Keratinocyte (primary cell): Measurements from ENCODE around the gene CCNL2.

ENCODE experiments used
- EZH2 ChIP-seq: IDR thresholded peaks from one replicate; pipeline ENCODE4 v1.6.1; 2012; ENCODE audit warnings: inconsistent platforms, mild to moderate bottlenecking, low read length, moderate library complexity
- TF ChIP-seq, protein P1 (sequence below), 3 experiments: IDR thresholded peaks in 1 of 3; conservative IDR thresholded peaks in 1 of 3; optimal IDR thresholded peaks in 1 of 3; 2 replicates in 2 of 3; 3 replicates in 1 of 3; pipeline versions ENCODE3 to v1.5.1; 2011; ENCODE audit warnings: low read length in 3 of 3, mild to moderate bottlenecking in 3 of 3, moderate library complexity in 2 of 3, control low read depth in 1 of 3, inconsistent platforms in 1 of 3; ENCODE audit not compliant: insufficient read depth in 2 of 3; ENCODE audit errors: extremely low read depth in 1 of 3

DNA sequence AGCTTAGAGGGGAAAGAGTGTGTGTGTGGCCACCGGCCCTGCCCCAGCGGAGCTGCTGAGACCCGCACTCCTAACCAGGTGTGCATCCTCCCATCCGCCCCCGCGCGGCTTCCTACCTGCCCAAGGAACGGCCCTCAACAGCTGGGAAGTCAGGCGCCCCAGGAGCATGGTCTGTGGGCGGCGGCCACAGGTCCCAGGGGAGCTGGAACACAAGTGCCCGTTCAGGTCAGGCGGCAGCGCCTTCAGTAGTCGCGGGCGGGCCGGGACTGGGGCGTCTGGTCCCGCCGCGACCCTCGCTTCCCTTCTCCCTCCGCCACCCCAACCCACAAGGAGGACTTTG is 24.6 kb downstream of the CCNL2 start:
- TF ChIP-seq, protein P1, sequence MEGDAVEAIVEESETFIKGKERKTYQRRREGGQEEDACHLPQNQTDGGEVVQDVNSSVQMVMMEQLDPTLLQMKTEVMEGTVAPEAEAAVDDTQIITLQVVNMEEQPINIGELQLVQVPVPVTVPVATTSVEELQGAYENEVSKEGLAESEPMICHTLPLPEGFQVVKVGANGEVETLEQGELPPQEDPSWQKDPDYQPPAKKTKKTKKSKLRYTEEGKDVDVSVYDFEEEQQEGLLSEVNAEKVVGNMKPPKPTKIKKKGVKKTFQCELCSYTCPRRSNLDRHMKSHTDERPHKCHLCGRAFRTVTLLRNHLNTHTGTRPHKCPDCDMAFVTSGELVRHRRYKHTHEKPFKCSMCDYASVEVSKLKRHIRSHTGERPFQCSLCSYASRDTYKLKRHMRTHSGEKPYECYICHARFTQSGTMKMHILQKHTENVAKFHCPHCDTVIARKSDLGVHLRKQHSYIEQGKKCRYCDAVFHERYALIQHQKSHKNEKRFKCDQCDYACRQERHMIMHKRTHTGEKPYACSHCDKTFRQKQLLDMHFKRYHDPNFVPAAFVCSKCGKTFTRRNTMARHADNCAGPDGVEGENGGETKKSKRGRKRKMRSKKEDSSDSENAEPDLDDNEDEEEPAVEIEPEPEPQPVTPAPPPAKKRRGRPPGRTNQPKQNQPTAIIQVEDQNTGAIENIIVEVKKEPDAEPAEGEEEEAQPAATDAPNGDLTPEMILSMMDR (optimal IDR thresholded peaks at IDR 0.05 in 1 of 3, IDR thresholded peaks at IDR 0.05 in 1 of 3, conservative IDR thresholded peaks at IDR 0.05 in 1 of 3; ENCODE audit: extremely low read depth in 1 of 3, insufficient read depth in 2 of 3, low read length in 3 of 3) = no peak
- TF ChIP-seq EZH2 = no peak
